ENCODE data around the gene SEH1L.

The SEH1L gene

GRCh38 chr18:12947285-12948049, at the start of gene SEH1L (continued):
- TF ChIP-seq ZNF280D (tag by site-specific recombination; IDR thresholded peaks at IDR 0.05) (no peak), ZFP41 (tag by site-specific recombination; IDR thresholded peaks at IDR 0.05; ENCODE audit: borderline replicate concordance) (no peak), ZNF837 (tag by site-specific recombination; IDR thresholded peaks at IDR 0.05) (no peak), ZNF623 (tag by site-specific recombination; IDR thresholded peaks at IDR 0.05) (no peak), ZNF555 (tag by site-specific recombination; conservative IDR thresholded peaks at IDR 0.05) (no peak), ZNF169 (tag by site-specific recombination; IDR thresholded peaks at IDR 0.05) (no peak), PBX3 (CRISPR knock-in tag; IDR thresholded peaks at IDR 0.05) (no peak), ZNF488 (tag by site-specific recombination; IDR thresholded peaks at IDR 0.05) (no peak), REST (tag by site-specific recombination; IDR thresholded peaks at IDR 0.05) (no peak), ZNF664 (tag by site-specific recombination; IDR thresholded peaks at IDR 0.05) (no peak), ZBTB21 (tag by site-specific recombination; IDR thresholded peaks at IDR 0.05) (no peak), ZNF48 (tag by site-specific recombination; IDR thresholded peaks at IDR 0.05) (no peak), ZNF514 (tag by site-specific recombination; IDR thresholded peaks at IDR 0.05) (no peak), ZNF23 (tag by site-specific recombination; IDR thresholded peaks at IDR 0.05; ENCODE audit: borderline replicate concordance) (no peak), ZNF398 (tag by site-specific recombination; IDR thresholded peaks at IDR 0.05) (peak; percentile 72), ZFHX2 (tag by site-specific recombination; conservative IDR thresholded peaks at IDR 0.05) (peak; percentile 97; the same call in 1 of the 2 replicates), GLI4 (tag by site-specific recombination; IDR thresholded peaks at IDR 0.05) (no peak), ZNF571 (tag by site-specific recombination; IDR thresholded peaks at IDR 0.05) (no peak), OVOL3 (tag by site-specific recombination; IDR thresholded peaks at IDR 0.05) (0 out of 2 replicates have a peak, but pooled peaks have one; percentile 18), ZNF777 (tag by site-specific recombination; IDR thresholded peaks at IDR 0.05; ENCODE audit: borderline replicate concordance) (peak; percentile 73), ZNF521 (tag by site-specific recombination; IDR thresholded peaks at IDR 0.05) (no peak), SP7 (tag by site-specific recombination; IDR thresholded peaks at IDR 0.05) (peak; percentile 44; the same call in 1 of the 2 replicates), ZNF624 (tag by site-specific recombination; IDR thresholded peaks at IDR 0.05) (no peak), PRDM10 (tag by site-specific recombination; IDR thresholded peaks at IDR 0.05) (no peak), ZNF157 (tag by site-specific recombination; IDR thresholded peaks at IDR 0.05) (no peak), BCL11B (tag by site-specific recombination; IDR thresholded peaks at IDR 0.05; ENCODE audit: low read depth) (no peak)

Measured in HEK293 (cell line).